ENCODE measurements around the gene CRYBB1.

GRCh38 chr22:26585104-26585790, 32.6 kb downstream of the CRYBB1 start:
- TF ChIP-seq, protein P1, sequence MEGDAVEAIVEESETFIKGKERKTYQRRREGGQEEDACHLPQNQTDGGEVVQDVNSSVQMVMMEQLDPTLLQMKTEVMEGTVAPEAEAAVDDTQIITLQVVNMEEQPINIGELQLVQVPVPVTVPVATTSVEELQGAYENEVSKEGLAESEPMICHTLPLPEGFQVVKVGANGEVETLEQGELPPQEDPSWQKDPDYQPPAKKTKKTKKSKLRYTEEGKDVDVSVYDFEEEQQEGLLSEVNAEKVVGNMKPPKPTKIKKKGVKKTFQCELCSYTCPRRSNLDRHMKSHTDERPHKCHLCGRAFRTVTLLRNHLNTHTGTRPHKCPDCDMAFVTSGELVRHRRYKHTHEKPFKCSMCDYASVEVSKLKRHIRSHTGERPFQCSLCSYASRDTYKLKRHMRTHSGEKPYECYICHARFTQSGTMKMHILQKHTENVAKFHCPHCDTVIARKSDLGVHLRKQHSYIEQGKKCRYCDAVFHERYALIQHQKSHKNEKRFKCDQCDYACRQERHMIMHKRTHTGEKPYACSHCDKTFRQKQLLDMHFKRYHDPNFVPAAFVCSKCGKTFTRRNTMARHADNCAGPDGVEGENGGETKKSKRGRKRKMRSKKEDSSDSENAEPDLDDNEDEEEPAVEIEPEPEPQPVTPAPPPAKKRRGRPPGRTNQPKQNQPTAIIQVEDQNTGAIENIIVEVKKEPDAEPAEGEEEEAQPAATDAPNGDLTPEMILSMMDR (IDR thresholded peaks at IDR 0.05): no peak
- no peak for TF ChIP-seq EZH2 (IDR thresholded peaks at IDR 0.05; ENCODE audit: borderline replicate concordance, insufficient read depth, low read depth, low read length, poor library complexity, severe bottlenecking)
